HG03342 (cell line): Measurements from ENCODE around the gene ANKRD12.

Experiments
- ATAC-seq: cut with Tn5 transposase; IDR thresholded peaks from one replicate; pipeline ENCODE4 v1.9.1; 2021; ENCODE audit warnings: mild to moderate bottlenecking, moderate library complexity; ENCODE audit not compliant: unreplicated experiment

ANKRD12 gene

GRCh38 chr18:9106094-9106493, 30.5 kb upstream of the ANKRD12 start:
- no peak for ATAC-seq

GRCh38 chr18:9106800-9107584, 29.6 kb upstream of the ANKRD12 start:
- ATAC-seq, result no peak

- no peak for ATAC-seq
Measured at GRCh38 chr18:9108911-9109310, 27.7 kb upstream of the ANKRD12 start.

DNA sequence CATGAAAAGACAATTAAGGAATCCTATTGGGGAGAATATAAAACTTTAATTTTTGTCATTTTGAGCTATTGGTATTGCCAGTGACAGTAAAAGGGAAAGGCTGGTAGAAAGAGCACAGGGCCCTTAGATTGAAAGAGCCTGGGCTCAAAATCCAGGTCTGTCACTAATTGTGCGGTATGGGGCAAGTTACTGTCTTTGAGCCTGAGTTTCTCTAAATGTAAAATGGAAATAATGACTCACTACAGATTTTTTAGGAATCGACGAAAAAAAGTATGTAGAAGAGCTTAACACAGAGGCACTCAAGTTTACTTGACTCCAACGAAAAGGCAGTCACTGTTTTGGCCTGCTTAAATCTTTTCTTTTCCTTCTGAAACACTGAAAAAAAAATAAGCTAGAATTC, 27.1 kb upstream of the ANKRD12 start:
- no peak for ATAC-seq

- ATAC-seq, result no peak
Measured at GRCh38 chr18:9113468-9114149, 23.0 kb upstream of the ANKRD12 start.

DNA sequence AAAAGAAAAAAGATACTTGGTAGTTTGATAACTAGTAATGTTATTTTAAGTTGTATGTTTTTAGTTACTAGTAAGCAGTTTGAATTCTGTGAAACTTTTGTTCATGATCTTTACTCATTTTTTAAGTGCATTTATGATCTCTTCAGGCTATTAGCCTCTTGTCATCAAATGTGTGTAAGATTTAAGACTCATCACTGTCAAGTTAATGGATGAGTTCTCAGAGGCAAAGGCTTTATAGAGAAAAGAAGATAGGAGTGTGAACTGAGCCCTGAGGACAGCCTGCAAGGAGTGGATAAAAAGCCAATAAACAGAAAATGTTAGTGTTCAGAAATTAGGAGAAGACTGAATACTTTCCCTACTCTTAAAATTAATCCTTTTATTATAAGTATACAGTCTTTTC, 20.6 kb upstream of the ANKRD12 start:
- ATAC-seq, result no peak

DNA sequence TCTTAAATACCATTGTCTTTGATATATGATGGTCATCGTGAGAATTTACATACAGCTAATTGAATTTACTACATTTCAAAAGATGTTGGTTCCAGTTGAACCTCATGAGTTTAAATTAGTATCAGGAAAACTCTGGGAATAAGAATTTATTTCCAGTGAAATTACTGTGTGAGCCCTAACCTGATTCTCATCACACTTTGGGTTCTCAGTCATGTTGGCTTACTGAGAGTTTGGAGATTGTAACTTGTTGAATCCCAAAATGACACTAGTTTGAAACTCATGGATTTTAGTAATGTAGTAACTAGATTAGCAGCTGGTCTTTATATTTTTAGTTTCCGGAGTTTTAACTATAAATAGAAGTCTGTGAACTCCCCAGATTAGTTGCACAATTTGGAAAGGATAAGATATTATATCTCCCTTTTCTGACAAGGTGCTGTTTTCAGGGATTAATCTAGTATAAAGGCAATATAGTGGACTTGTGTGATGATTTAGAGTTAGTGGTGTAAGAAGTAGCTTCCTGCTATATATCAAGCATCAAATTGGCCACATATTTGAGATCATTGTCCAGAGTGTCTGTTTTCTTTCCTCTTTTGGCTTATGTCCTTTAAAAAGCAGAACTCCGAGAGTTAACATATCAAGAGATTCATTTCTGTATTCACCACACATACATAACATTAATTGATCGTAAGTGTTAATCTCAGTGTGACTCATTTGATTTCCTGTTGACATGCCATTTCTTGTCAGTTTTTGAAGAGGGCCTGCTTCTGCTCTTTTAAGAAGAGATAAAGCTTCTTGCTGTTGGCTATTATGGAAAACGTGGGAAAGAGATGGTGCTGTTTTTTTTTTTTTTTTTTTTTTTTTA, 18.4 kb upstream of the ANKRD12 start:
- ATAC-seq, result no peak

GRCh38 chr18:9120796-9121195, 15.8 kb upstream of the ANKRD12 start:
- ATAC-seq, result no peak

DNA sequence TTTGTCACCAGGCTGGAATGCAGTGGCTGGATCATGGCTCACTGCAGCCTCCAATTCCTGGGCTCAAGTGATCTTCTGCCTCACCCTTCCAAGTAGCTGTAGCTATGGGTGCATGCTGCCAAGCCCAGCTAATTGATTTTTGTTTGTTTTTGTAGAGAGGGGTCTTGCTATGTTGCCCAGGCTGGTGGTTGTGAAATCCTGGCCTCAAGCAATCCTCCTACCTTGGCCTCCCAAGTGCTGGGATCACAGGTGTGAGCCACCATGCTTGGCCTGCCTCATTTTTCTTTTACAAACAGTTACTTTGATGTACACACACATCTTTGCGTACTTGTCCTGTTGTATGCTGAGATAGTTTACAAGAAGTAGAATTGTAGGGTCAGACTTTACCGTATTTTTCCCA, 13.1 kb upstream of the ANKRD12 start:
- no peak for ATAC-seq

DNA sequence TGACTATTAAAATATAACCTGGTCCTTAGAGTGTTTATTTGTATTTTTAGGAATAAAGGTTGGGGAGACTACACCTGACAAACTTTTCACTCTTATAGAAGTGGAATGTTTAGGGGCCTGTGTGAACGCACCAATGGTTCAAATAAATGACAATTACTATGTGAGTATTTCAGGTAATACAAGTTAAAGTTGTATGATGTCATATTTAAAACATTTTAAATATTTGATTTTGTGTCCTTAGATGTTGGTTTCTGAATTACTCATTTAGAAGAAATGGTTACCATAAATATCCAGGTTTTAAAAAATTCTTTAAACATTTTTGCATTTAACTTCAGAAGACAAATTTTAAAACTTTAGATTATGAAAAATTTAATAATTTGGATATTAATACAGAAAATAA, 11.8 kb upstream of the ANKRD12 start:
- no peak for ATAC-seq

DNA sequence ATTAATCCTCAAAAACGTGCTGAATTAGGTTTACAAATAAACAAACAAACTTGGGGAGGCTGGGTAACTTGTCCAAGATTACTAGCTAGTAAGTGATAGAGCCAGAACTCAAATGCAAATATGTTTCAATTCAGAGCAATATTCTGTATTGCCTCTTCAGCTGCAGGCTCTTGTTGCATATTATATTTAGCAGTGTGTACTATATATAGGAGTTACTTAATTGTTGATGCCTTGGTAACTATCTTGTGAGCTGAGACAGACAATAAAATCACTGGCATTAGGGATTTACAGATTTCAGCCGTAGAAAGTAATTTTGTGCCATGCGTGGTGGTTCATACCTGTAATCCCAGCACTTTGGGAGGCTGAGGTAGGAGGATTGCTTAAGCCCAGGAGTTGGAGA, 10.2 kb upstream of the ANKRD12 start:
- ATAC-seq, result no peak

- ATAC-seq, result no peak
Measured at GRCh38 chr18:9130195-9130594, 6.4 kb upstream of the ANKRD12 start.

- no peak for ATAC-seq
Measured at GRCh38 chr18:9130806-9131205, 5.8 kb upstream of the ANKRD12 start.

DNA sequence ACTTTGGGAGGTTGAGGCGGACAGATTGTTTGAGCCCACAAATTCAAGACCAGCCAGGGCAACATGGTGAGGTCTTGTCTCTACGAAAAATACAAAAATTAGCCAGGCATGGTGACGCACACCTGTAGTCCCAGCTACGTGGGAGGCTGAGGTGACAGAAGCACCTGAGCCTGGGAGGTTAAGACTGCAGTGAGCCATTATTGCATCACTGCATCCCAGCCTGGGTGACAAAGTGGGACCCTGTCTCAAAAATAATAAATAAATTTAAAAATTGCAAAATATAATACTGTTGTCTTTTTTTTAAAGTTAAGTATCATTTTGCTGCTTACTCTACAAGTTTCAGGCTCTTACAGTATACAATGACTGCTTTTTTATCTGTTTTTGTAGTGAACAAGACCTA, 4.0 kb upstream of the ANKRD12 start:
- ATAC-seq, result no peak

DNA sequence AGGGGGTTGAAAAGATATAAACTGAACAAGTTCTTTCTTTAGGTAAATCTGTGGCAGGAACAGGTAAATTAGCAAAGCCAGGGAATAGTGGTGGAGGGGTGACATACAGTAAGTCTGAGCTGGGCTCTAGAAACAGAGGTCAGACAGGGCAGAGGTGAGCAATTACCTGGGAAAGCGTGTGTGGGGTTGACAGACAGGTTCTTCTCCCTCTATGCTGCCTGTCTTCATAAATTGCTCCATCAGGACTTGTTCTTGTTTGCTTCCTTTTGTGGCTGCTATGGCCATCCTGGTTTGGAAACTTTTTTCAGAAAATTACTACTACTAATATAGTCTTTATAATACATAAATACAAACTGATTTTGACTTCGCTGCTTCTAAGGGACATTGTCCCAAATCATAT, 3.4 kb upstream of the ANKRD12 start:
- ATAC-seq, result no peak

DNA sequence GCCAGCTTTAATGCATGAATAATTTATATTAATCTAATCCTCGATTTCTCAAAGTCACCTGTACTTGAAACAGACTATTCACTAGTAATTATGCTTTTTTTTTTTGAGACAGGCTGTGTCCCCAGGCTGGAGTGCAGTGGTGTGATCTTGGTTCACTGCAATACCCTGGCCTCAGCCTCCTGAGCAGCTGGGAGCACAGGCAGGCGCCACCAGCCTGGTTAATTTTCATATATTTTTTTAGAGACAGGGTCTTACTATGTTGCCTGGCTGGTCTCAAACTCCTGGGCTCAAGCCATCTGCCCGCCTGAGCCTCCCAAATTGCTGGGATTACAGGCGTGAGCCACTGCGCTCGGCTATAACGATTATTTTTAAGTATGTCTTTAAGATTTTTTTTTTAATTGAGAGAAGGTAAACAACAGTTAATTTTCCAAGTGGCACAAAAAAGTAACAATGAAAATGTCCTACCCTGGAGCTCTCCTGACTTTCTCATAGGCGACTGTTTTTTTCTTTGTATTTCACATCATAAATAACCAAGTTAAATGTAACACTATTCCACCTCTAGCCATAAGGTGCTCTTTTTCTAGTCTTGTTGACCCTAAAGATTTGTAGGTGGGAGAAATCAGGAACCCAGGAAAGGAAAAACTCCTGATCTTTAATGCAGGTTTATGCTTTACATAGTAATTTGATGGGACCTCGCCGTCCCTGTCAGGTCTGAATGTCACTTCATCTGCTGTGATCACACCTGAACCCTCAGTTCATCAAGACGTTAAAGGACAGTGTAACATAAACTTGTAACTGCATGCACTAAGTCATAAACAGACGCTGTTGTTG, 1.3 kb upstream of the ANKRD12 start:
- ATAC-seq, result no peak

DNA sequence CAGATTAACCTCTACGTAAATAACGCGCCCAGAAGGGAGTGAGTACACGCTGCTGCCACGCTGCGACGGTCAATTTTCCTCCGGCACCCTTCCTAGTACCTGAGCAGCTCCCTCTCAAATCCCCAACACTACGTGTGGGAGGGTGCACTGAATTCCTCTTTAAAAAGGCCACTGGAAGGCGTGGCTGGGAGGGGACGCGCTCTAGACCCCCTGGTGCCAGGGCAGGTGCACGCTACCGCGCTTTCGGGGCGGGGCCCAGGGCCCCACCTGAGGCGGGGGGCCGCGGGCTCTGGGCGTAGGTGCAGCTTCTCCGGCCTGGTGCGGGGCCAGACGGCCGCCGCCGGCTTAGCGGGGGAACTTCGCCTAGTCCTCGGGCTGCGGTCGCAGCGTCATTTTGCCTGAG, 668 bp upstream of the ANKRD12 start:
- peak; percentile 17 for ATAC-seq

DNA sequence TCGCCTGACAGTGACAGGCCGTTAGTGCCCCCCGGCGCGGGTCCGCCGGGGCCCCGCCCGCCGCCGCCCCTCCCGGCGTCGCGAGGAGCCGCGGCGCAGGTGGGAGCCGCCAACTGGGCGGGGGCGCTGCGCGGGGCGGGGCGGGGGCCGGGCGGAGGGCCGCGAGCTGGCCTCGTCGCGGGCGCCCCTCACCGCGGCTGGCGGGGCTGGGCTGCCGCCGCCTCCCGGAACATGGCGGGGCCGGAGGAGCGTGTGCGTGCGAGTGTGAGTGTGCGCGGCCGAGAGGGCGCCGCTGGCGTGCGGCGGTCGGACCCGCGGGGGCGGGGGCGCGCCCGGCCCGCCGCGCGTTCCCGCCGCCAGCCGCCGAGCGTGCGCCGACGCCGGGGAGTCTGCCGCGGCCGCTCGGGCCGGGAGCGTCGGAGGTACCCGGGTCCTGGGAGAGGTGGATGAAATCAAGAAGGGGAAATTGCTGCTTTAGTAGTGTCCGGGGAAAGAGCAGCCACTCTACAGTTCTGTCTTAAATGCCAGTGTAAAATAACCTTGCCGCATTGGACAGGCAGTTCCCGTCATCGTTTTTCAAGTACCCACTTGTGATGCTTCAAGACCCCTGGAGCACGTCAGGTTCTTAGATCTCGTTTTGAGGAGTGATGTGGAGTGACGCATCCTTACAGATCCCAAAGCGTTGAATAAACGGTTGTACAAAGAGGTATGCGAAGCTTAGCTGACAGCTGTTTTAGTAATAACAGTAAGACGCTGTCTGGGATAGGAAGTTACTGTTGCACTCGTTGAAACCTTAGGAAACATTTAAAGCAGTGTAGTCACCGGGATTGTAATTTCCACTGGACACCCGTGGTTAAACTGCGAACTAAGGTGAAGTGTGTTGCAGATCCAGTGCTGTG, 836 bp downstream of the ANKRD12 start:
- peak; percentile 34 for ATAC-seq

- ATAC-seq, result no peak
Measured at GRCh38 chr18:9139400-9140039, 2.9 kb downstream of the ANKRD12 start.
